ENCODE results near the gene GNAO1.

GNAO1 gene

GRCh38 chr16:56238188-56238587 lies 46.9 kb downstream of the GNAO1 start:
- no peak for DNase-seq
- Histone ChIP-seq H3K27ac (ENCODE audit: low read length) (no peak overlapping the region), H3K4me3 (ENCODE audit: low read length) (no peak overlapping the region), H2AFZ (ENCODE audit: low read length) (no peak overlapping the region), H3K9me3 (replicated peaks; ENCODE audit: insufficient read depth, low read length) (no peaks in the 10 kb centered on the region), H3K36me3 (replicated peaks; ENCODE audit: insufficient read depth, low read length) (no peaks in the 10 kb centered on the region), H3F3A (ENCODE audit: insufficient read depth, low read length) (no peaks in the 10 kb centered on the region), H3K9me2 (replicated peaks; ENCODE audit: insufficient read depth, low read length) (no peaks in the 10 kb centered on the region), H3K27me3 (replicated peaks; ENCODE audit: insufficient read depth, low read length) (no peaks in the 10 kb centered on the region), H3K4me1 (ENCODE audit: low read length) (no peaks in the 10 kb centered on the region), H3K9ac (ENCODE audit: low read length) (no peak overlapping the region), H4K20me1 (ENCODE audit: insufficient read depth, low read length) (no peaks in the 10 kb centered on the region), H3K79me2 (ENCODE audit: low read length) (no peaks in the 10 kb centered on the region), H3K4me2 (ENCODE audit: low read depth, low read length) (no peak overlapping the region)
- no peak for TF ChIP-seq EZH2 (optimal IDR thresholded peaks at IDR 0.05; ENCODE audit: low read depth, low read length)
- no peak for TF ChIP-seq EZH2phosphoT487 (IDR thresholded peaks at IDR 0.05; ENCODE audit: low read length)
- TF ChIP-seq CTCF (IDR thresholded peaks at IDR 0.05; ENCODE audit: low read length): no peak

- Histone ChIP-seq H3K4me1 (ENCODE audit: low read length) (no peaks in the 10 kb centered on the region), H2AFZ (ENCODE audit: low read length) (no peak overlapping the region)
Observed at GRCh38 chr16:56241596-56241995, 50.3 kb downstream of the GNAO1 start.

GRCh38 chr16:56242740-56243139 lies 51.5 kb downstream of the GNAO1 start:
- Histone ChIP-seq H3K27me3 (replicated peaks; ENCODE audit: insufficient read depth, low read length) (no peaks in the 10 kb centered on the region), H3K9me3 (replicated peaks; ENCODE audit: insufficient read depth, low read length) (no peaks in the 10 kb centered on the region), H2AFZ (ENCODE audit: low read length) (no peak overlapping the region), H3K4me1 (ENCODE audit: low read length) (no peaks in the 10 kb centered on the region), H3K4me2 (ENCODE audit: low read depth, low read length) (no peak overlapping the region), H3K27ac (ENCODE audit: low read length) (no peak overlapping the region), H3F3A (ENCODE audit: insufficient read depth, low read length) (no peaks in the 10 kb centered on the region), H4K20me1 (ENCODE audit: insufficient read depth, low read length) (no peaks in the 10 kb centered on the region), H3K79me2 (ENCODE audit: low read length) (no peaks in the 10 kb centered on the region), H3K9ac (ENCODE audit: low read length) (no peak overlapping the region), H3K36me3 (replicated peaks; ENCODE audit: insufficient read depth, low read length) (no peaks in the 10 kb centered on the region), H3K9me2 (replicated peaks; ENCODE audit: insufficient read depth, low read length) (no peaks in the 10 kb centered on the region), H3K4me3 (ENCODE audit: low read length) (no peak overlapping the region)
- no peak for TF ChIP-seq CTCF (IDR thresholded peaks at IDR 0.05; ENCODE audit: low read length)
- TF ChIP-seq EZH2phosphoT487 (IDR thresholded peaks at IDR 0.05; ENCODE audit: low read length): no peak
- no peak for TF ChIP-seq EZH2 (optimal IDR thresholded peaks at IDR 0.05; ENCODE audit: low read depth, low read length)
- DNase-seq: no peak

More at GRCh38 chr16:56241596-56241995, 50.3 kb downstream of the GNAO1 start:
- Histone ChIP-seq H4K20me1 (ENCODE audit: insufficient read depth, low read length) (no peaks in the 10 kb centered on the region), H3K4me3 (ENCODE audit: low read length) (no peak overlapping the region), H3K4me2 (ENCODE audit: low read depth, low read length) (no peak overlapping the region), H3F3A (ENCODE audit: insufficient read depth, low read length) (no peaks in the 10 kb centered on the region), H3K9me2 (replicated peaks; ENCODE audit: insufficient read depth, low read length) (no peaks in the 10 kb centered on the region), H3K9ac (ENCODE audit: low read length) (no peak overlapping the region), H3K79me2 (ENCODE audit: low read length) (no peaks in the 10 kb centered on the region), H3K36me3 (replicated peaks; ENCODE audit: insufficient read depth, low read length) (no peaks in the 10 kb centered on the region), H3K9me3 (replicated peaks; ENCODE audit: insufficient read depth, low read length) (no peaks in the 10 kb centered on the region), H3K27me3 (replicated peaks; ENCODE audit: insufficient read depth, low read length) (no peaks in the 10 kb centered on the region), H3K27ac (ENCODE audit: low read length) (no peak overlapping the region)
- no peak for DNase-seq
- TF ChIP-seq CTCF (IDR thresholded peaks at IDR 0.05; ENCODE audit: low read length) (no peak), EZH2 (optimal IDR thresholded peaks at IDR 0.05; ENCODE audit: low read depth, low read length) (no peak)

Data from MM.1S (cell line).